Measurements from ENCODE around the gene PGF. TPM values are rescaled to one million over a fixed set of nuclear protein-coding genes. Genes with fewer than 3 reads are reported as not detected.

PGF gene
- total and polyA plus RNA-seq, 8 donors: 1.8 to 13.3 (median 6.4) TPM; not detected in 1

DNA sequence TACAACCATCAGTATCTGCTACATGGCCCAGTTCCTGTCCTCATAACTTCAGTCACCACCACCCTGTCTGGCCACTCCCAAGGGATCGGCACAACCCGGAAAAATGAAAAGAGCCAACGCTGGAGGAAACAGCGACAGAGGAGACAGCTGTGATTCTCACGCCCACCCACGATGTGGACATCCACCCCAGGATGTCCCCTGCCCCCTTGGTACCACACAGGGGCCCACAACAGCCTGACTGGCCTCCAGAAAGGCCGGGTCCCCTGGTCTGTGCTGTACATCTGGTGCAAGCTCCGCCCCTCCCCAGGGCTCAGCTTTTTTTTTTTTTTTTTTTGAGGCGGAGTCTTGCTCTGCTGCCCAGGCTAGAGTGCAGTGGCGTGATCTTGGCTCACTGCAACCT lies 44.8 kb downstream of the PGF start:
- Histone ChIP-seq H3K36me3 (peaks cover 0 to 14% (median 3%) of the 10 kb centered on the region in 4 donors), H3K4me1 (peaks cover 4 to 30% (median 20%) of the 10 kb centered on the region in 4 donors), H3K27ac (no peak overlapping the region), H3K27me3 (no peaks in the 10 kb centered on the region), H3K9me3 (no peaks in the 10 kb centered on the region), H3K4me3 (no peak overlapping the region)
- TF ChIP-seq, protein P1, sequence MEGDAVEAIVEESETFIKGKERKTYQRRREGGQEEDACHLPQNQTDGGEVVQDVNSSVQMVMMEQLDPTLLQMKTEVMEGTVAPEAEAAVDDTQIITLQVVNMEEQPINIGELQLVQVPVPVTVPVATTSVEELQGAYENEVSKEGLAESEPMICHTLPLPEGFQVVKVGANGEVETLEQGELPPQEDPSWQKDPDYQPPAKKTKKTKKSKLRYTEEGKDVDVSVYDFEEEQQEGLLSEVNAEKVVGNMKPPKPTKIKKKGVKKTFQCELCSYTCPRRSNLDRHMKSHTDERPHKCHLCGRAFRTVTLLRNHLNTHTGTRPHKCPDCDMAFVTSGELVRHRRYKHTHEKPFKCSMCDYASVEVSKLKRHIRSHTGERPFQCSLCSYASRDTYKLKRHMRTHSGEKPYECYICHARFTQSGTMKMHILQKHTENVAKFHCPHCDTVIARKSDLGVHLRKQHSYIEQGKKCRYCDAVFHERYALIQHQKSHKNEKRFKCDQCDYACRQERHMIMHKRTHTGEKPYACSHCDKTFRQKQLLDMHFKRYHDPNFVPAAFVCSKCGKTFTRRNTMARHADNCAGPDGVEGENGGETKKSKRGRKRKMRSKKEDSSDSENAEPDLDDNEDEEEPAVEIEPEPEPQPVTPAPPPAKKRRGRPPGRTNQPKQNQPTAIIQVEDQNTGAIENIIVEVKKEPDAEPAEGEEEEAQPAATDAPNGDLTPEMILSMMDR (IDR thresholded peaks at IDR 0.05): no peak
- no peak for TF ChIP-seq POLR2A (IDR thresholded peaks at IDR 0.05)
- TF ChIP-seq EP300 (IDR thresholded peaks at IDR 0.05): no peak
- no peak for TF ChIP-seq POLR2AphosphoS5 (IDR thresholded peaks at IDR 0.05)
- no peak for DNase-seq
- 39 to 70% (median 65%) methylated on average over 10 of the region's 10 CpGs for WGBS, 5 donors
- intact Hi-C loops (cut with DNase I; ENCODE audit: low total_unique reads): loop anchor here (10.0 kb wide), 1 partner anchor 174 kb away; no protein-coding TSS in a partner anchor

DNA sequence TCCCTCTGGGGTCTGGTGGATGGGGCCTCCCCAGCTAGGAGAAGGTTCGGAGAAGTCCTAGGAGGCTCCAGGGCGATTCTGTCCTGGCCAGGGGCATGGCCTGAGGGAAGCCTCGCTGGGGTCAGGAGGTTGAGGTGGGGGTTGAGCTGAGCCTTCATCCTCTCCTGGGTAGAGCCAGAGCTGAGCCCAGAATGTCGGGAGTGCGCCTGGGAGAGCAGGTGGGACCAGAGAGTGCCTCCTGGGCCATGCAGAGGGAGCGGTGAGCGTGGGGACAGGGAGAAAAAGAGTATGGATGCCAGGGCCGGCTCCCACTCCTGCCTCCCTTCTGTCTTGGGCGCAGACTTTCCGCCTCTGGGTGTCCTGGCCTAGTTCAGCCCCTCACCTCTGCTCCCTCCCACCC lies 45.5 kb downstream of the PGF start:
- DNase-seq: no peak
- Histone ChIP-seq H3K9me3 (no peaks in the 10 kb centered on the region), H3K36me3 (peaks cover 0 to 21% (median 5%) of the 10 kb centered on the region in 4 donors), H3K27me3 (no peaks in the 10 kb centered on the region), H3K27ac (no peak overlapping the region), H3K4me1 (peaks cover 4 to 36% (median 24%) of the 10 kb centered on the region in 4 donors), H3K4me3 (no peak overlapping the region)
- intact Hi-C loops (cut with DNase I; ENCODE audit: low total_unique reads): loop anchor here (5.0 to 10.0 kb wide), 2 partner anchors 48 to 175 kb away; no protein-coding TSS in a partner anchor
- WGBS, 5 donors: 86 to 92% (median 90%) methylated on average over 10 of the region's 10 CpGs
- TF ChIP-seq POLR2AphosphoS5 (IDR thresholded peaks at IDR 0.05) (no peak), POLR2A (IDR thresholded peaks at IDR 0.05) (no peak), EP300 (IDR thresholded peaks at IDR 0.05) (no peak)
- TF ChIP-seq, protein P1 (IDR thresholded peaks at IDR 0.05): no peak

DNA sequence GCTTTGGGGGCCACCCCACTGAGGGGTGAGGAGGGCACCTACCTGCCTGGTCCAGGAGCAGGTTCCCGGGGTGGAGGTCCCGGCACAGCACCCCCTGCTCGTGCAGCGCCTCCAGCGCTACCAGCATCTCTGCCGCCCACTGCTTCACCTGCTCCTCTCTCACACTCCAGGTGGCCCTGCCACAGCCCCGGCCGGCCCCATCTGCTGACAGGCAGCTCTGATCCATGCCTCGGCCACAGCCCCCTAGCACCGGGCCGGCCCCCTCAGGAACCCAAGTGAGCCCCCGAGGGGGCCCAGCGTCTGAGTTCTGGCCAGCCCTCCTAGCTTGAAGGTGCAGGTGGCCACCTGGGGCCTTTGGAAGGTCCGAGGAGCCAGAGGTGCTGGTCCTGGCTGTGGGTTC lies 45.9 kb downstream of the PGF start:
- DNase-seq: no peak
- Histone ChIP-seq H3K4me3 (no peak overlapping the region), H3K4me1 (peaks cover 4 to 37% (median 24%) of the 10 kb centered on the region in 4 donors), H3K36me3 (peaks cover 0 to 25% (median 9%) of the 10 kb centered on the region in 4 donors), H3K27me3 (no peaks in the 10 kb centered on the region), H3K27ac (no peak overlapping the region), H3K9me3 (no peaks in the 10 kb centered on the region)
- TF ChIP-seq, protein P1 (IDR thresholded peaks at IDR 0.05): no peak
- TF ChIP-seq POLR2A (IDR thresholded peaks at IDR 0.05) (no peak), POLR2AphosphoS5 (IDR thresholded peaks at IDR 0.05) (no peak), EP300 (IDR thresholded peaks at IDR 0.05) (no peak)
- intact Hi-C loops (cut with DNase I; ENCODE audit: low total_unique reads): loop anchor here (5.0 kb wide), 1 partner anchor 47 kb away; no protein-coding TSS in a partner anchor
- WGBS, 5 donors: 79 to 93% (median 91%) methylated on average over 9 to 14 of the region's 14 CpGs

DNA sequence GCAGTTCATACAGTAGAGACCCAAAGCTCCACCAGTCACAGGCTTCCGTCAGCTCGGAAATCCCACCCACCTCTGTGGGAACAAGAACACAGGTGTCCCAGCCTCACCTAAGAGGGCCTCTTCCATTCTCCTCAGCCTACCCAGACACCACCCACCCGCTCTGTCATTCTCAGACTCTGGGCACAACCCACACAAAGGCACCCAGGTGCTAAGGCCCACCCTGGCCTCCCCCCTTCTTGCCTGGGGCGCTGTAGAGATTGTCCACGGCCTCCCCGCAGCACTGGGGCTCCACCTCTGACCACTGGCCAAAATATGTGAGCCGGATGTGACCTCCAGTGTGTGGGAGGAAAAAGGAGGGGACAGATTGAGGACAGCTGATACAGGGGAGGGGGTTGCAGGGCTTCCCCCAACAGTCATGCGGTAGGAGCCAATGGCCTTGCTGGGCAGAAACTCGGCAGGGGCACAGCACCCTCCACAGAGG lies 46.5 kb downstream of the PGF start:
- no peaks in the 10 kb centered on the region for H3K27me3 ChIP-seq
- TF ChIP-seq POLR2A (IDR thresholded peaks at IDR 0.05) (no peak), EP300 (IDR thresholded peaks at IDR 0.05) (no peak)
- TF ChIP-seq, protein P1 (IDR thresholded peaks at IDR 0.05): no peak
- DNase-seq: no peak
- H3K9me3 ChIP-seq: no peaks in the 10 kb centered on the region
- peaks cover 4 to 33% (median 21%) of the 10 kb centered on the region in 4 donors for H3K4me1 ChIP-seq
- WGBS, 5 donors: 71 to 79% (median 75%) methylated on average over 7 to 9 of the region's 9 CpGs
- no peak overlapping the region for H3K4me3 ChIP-seq
- intact Hi-C loops (cut with DNase I; ENCODE audit: low total_unique reads): loop anchor here (5.0 kb wide), 1 partner anchor 47 kb away; no protein-coding TSS in a partner anchor
- no peak overlapping the region for H3K27ac ChIP-seq
- peaks cover 0 to 31% (median 15%) of the 10 kb centered on the region in 4 donors for H3K36me3 ChIP-seq
